Measurements from ENCODE around the gene CRTC1. TPM values are rescaled to one million over a fixed set of nuclear protein-coding genes. Genes with fewer than 3 reads are reported as not detected.

CRTC1 gene
- total and polyA plus RNA-seq, 2 of the 13 experiments (the other 11 are each of a cell fraction or from before 2014, with no cell fraction given): 2.0 to 2.7 TPM

DNA sequence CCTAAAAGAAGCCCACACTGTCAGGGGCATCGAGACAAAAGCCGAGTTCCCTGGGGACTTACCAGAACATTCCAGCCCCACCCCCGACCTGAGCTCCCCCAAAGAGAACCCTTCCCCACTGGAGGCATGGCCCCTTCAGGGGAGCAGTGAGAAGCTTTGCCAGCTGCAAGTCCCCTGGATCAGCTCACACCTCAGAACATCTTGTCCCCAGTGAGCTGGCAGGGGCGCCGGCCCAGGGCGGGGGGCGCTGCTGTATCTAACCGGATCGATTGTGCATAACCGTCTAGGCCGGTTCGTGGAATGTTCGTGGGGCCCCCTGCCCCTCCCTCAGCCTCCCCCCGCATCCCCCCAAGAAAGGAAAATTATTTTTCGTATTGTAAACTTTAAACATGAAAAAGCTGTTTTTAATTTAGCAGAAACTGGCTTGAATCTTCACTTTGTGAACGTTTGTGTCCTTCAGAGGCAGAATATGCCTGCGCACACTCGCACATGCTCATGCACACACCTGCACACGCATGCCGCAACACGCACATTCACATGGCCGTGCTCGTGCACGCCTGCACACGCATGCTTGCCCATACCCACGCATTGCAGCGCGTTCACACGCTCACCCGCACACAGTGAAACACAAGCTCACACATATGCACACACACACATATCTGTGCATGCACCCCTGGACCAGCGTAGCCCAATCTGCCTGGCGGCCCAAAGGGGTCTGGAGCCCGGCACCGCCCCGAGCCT is 12.0 kb upstream of the CRTC1 start (continued):
- TF ChIP-seq, protein P1, sequence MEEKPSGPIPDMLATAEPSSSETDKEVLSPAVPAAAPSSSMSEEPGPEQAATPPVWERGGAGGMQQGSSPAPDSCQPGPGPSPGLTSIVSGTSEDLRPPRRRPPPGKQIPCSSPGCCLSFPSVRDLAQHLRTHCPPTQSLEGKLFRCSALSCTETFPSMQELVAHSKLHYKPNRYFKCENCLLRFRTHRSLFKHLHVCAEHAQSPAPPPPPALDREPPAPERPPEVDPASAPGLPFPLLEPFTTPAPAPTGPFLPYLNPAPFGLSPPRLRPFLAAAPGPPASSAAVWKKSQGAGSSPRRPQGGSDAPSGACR (CRISPR knock-in tag; IDR thresholded peaks at IDR 0.05): no peak
- no peak for TF ChIP-seq HMG20B (CRISPR knock-in tag; conservative IDR thresholded peaks at IDR 0.05)
- no peak for TF ChIP-seq ZNF251 (CRISPR knock-in tag; IDR thresholded peaks at IDR 0.05)
- no peak for TF ChIP-seq PLRG1 (conservative IDR thresholded peaks at IDR 0.05)
- TF ChIP-seq ZSCAN25 (CRISPR knock-in tag; IDR thresholded peaks at IDR 0.05): no peak
- no peak for TF ChIP-seq SRSF1 (optimal IDR thresholded peaks at IDR 0.05; ENCODE audit: low read depth, low read length)

DNA sequence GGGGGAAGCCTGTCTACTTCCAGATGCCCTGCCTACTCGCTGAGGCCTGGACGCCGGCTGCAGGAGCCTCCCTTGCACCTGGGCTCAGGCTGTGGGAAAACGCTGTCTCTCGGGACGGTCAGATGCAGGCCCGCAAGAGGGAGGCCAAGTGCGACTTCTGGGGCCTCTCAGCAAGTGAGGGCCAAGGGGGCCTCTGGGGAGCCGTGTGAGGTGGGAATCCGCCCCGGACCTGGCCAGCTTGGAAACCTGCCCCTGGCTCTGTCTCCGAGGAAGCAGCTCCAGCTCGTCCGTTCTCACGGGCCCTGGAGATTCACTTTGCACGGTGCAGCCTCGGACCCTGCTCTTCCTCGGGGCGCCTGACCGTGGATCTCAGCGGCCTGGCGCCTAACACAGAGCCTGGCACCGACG is 11.4 kb upstream of the CRTC1 start:
- Histone ChIP-seq H3K36me3 (replicated peaks in 1 of 2; ENCODE audit: control insufficient read depth in 1 of 2, insufficient read depth in 2 of 2, low read length in 2 of 2) (peaks cover 4% of the 10 kb centered on the region in 2 experiments; a peak in 3 of 5 replicates), H4K20me1 (ENCODE audit: insufficient read depth, low read length) (no peaks in the 10 kb centered on the region), H3K27ac (ENCODE audit: extremely low read length, insufficient read depth, low read length) (no peak overlapping the region), H3K4me2 (ENCODE audit: low read depth, low read length) (no peak overlapping the region), H3K4me3 (replicated peaks in 1 of 3; ENCODE audit: insufficient read depth in 1 of 3, low read depth in 2 of 3, low read length in 3 of 3) (no peak overlapping the region), H3K27me3 (ENCODE audit: control insufficient read depth in 1 of 2, insufficient read depth in 2 of 2, low read length in 2 of 2) (no peaks in the 10 kb centered on the region; a peak in 1 of 5 replicates), H2AFZ (ENCODE audit: low read length) (no peak overlapping the region), H3K9ac (ENCODE audit: insufficient read depth, low read depth, low read length) (no peak overlapping the region), H3K79me2 (ENCODE audit: insufficient read depth, low read length) (no peaks in the 10 kb centered on the region), H3K4me1 (ENCODE audit: insufficient read depth, low read length) (peaks cover 30% of the 10 kb centered on the region), H3K9me3 (ENCODE audit: low read length) (no peaks in the 10 kb centered on the region)
- intact Hi-C loops (cut with micrococcal nuclease; ENCODE audit: unreplicated experiment): no loop called here
- in situ Hi-C loops (cut with HindIII; ENCODE audit: extremely low pct_ligation_motif_present, low pct_unique_long_range_greater_than_20kb): loop anchor here (10.0 kb wide), 1 partner anchor 197 kb away; no protein-coding TSS in a partner anchor
- ChIA-PET POLR2A (no interaction called here), CTCF (ENCODE audit: low intra/inter-chr PET ratio, low total read pairs) (no interaction called here)
- no peak for FAIRE-seq
- WGBS (ENCODE audit: low lambda C conversion rate): 90% methylated on average over 10 of the region's 24 CpGs
- no peak for TF ChIP-seq ZNF333 (CRISPR knock-in tag; IDR thresholded peaks at IDR 0.05; ENCODE audit: borderline replicate concordance)
- peak; percentile 75 for TF ChIP-seq HNRNPLL (IDR thresholded peaks at IDR 0.05; ENCODE audit: low read depth, low read length, poor library complexity, severe bottlenecking)
- no peak for TF ChIP-seq ZNF75D (CRISPR knock-in tag; IDR thresholded peaks at IDR 0.05; ENCODE audit: borderline replicate concordance)
- peak; percentile 40 for TF ChIP-seq AGO1 (IDR thresholded peaks at IDR 0.05; ENCODE audit: low read depth, low read length, poor library complexity, severe bottlenecking)
- peak; percentile 57 for TF ChIP-seq AGO2 (optimal IDR thresholded peaks at IDR 0.05; ENCODE audit: low read depth, low read length)
- no peak for TF ChIP-seq MAFG (CRISPR knock-in tag; IDR thresholded peaks at IDR 0.05)
- no peak for DNase-seq (ENCODE audit: low spot score)
- no TSS peak for BruUV-seq (replicated peaks)
- no peak for ATAC-seq

Data from HepG2 (cell line).